ENCODE results near the gene PTH1R. TPM values are rescaled to one million over a fixed set of nuclear protein-coding genes. Genes with fewer than 3 reads are reported as not detected.
A peak's percentile ranks its signal among the peaks of the same experiment; 100 is the strongest.

Gene PTH1R
- total RNA-seq, 1 donor from 2014 or later, result 6.2 TPM

DNA sequence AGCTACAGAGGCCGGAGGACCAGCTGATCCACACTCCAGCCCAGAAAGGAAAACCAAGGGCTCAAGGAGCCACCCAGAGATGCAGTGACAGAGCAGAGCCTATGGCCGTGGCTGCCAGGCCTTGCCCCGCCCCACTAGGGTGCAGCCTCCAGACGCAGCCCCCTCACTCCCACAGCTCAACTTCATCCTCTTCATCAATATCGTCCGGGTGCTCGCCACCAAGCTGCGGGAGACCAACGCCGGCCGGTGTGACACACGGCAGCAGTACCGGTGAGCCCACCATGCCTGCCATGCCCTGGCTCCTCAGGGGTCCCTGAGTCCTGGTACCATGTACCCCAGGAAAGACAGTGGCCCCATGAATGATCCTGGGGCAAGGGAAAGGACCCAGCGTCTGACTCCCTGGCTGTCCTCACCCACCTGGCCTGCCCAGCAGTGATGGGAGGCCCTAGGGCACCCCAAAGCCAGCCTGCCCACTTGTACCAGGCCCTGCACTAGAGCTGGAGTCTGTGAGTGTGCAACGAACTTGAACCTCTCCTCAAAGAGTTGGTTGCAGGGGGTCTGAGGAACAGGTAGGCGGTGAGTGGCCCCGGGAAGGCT lies 24.2 kb downstream of the PTH1R start:
- H3K9me3 Mint-ChIP-seq (ENCODE audit: unreplicated experiment), result no peaks in the 10 kb centered on the region
- H3K36me3 Mint-ChIP-seq (ENCODE audit: low read depth, unreplicated experiment), result no peaks in the 10 kb centered on the region
- peaks cover 7% of the 10 kb centered on the region for H3K27me3 Mint-ChIP-seq (ENCODE audit: unreplicated experiment)
- no peak overlapping the region for H3K27ac Mint-ChIP-seq (ENCODE audit: unreplicated experiment)
- H3K4me1 Mint-ChIP-seq (ENCODE audit: unreplicated experiment), result peaks cover 5% of the 10 kb centered on the region
- H3K4me3 Mint-ChIP-seq (ENCODE audit: unreplicated experiment), result no peak overlapping the region
- no peak for DNase-seq (ENCODE audit: low spot score)
- TF ChIP-seq, protein P1, sequence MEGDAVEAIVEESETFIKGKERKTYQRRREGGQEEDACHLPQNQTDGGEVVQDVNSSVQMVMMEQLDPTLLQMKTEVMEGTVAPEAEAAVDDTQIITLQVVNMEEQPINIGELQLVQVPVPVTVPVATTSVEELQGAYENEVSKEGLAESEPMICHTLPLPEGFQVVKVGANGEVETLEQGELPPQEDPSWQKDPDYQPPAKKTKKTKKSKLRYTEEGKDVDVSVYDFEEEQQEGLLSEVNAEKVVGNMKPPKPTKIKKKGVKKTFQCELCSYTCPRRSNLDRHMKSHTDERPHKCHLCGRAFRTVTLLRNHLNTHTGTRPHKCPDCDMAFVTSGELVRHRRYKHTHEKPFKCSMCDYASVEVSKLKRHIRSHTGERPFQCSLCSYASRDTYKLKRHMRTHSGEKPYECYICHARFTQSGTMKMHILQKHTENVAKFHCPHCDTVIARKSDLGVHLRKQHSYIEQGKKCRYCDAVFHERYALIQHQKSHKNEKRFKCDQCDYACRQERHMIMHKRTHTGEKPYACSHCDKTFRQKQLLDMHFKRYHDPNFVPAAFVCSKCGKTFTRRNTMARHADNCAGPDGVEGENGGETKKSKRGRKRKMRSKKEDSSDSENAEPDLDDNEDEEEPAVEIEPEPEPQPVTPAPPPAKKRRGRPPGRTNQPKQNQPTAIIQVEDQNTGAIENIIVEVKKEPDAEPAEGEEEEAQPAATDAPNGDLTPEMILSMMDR (IDR thresholded peaks at IDR 0.05; ENCODE audit: unreplicated experiment), result no peak

DNA sequence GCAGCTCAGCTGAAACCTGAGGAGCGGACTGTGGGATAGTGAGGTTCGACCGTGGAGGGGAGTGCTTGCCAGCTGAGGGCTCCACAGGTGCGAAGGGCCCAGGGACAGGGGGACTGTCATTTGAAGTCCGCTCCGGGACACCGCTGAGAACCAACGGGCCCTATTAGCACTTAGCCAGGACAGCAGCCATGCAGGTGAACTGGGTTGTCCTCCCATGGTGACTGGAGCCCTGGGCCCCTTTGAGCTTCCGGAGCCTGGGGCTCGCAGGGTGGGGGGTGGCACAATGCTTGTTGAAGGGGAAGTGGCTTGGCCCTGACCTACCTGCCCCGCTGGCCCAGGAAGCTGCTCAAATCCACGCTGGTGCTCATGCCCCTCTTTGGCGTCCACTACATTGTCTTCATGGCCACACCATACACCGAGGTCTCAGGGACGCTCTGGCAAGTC lies 24.7 kb downstream of the PTH1R start:
- H3K27ac Mint-ChIP-seq (ENCODE audit: unreplicated experiment), result no peak overlapping the region
- TF ChIP-seq, protein P1 (IDR thresholded peaks at IDR 0.05; ENCODE audit: unreplicated experiment), result no peak
- peaks cover 5% of the 10 kb centered on the region for H3K4me1 Mint-ChIP-seq (ENCODE audit: unreplicated experiment)
- H3K27me3 Mint-ChIP-seq (ENCODE audit: unreplicated experiment), result peaks cover 9% of the 10 kb centered on the region
- no peaks in the 10 kb centered on the region for H3K36me3 Mint-ChIP-seq (ENCODE audit: low read depth, unreplicated experiment)
- no peak overlapping the region for H3K4me3 Mint-ChIP-seq (ENCODE audit: unreplicated experiment)
- no peak for DNase-seq (ENCODE audit: low spot score)
- no peaks in the 10 kb centered on the region for H3K9me3 Mint-ChIP-seq (ENCODE audit: unreplicated experiment)

DNA sequence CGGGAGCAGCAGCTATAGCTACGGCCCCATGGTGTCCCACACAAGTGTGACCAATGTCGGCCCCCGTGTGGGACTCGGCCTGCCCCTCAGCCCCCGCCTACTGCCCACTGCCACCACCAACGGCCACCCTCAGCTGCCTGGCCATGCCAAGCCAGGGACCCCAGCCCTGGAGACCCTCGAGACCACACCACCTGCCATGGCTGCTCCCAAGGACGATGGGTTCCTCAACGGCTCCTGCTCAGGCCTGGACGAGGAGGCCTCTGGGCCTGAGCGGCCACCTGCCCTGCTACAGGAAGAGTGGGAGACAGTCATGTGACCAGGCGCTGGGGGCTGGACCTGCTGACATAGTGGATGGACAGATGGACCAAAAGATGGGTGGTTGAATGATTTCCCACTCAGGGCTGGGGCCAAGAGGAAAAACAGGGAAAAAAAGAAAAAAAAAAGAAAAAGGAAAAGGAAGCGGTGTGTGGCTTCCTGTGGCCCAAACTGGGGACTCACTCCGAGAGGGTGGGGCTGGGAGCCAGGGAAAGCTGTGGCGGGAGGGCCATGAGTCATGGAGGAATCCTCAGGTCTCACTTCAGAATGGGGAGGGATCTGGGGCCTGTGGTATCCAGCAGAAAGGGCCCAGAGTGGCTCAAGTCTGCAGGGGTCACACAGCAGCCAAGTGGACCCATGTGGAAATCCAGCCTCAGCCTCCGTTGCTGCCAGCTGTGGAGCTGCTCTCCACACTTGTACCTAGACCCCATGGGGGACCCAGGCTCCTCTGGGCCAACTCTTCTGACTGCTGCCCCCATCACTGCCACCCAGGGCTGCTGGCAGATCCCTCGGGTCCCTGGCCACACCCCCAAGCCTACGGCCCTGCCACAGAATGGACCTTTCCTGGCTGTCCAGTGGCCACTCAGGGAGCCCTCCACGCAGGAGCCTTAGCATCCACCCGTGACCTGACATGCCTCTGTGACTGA lies 26.1 kb downstream of the PTH1R start:
- no peak for DNase-seq (ENCODE audit: low spot score)
- TF ChIP-seq, protein P1 (IDR thresholded peaks at IDR 0.05; ENCODE audit: unreplicated experiment), result no peak
- no peak overlapping the region for H3K27ac Mint-ChIP-seq (ENCODE audit: unreplicated experiment)
- no peak overlapping the region for H3K4me3 Mint-ChIP-seq (ENCODE audit: unreplicated experiment)
- H3K36me3 Mint-ChIP-seq (ENCODE audit: low read depth, unreplicated experiment), result no peaks in the 10 kb centered on the region
- H3K4me1 Mint-ChIP-seq (ENCODE audit: unreplicated experiment), result peaks cover 5% of the 10 kb centered on the region
- peaks cover 9% of the 10 kb centered on the region for H3K27me3 Mint-ChIP-seq (ENCODE audit: unreplicated experiment)
- H3K9me3 Mint-ChIP-seq (ENCODE audit: unreplicated experiment), result no peaks in the 10 kb centered on the region

GRCh38 chr3:46904303-46905212 lies 27.0 kb downstream of the PTH1R start:
- H3K4me3 Mint-ChIP-seq (ENCODE audit: unreplicated experiment), result no peak overlapping the region
- TF ChIP-seq, protein P1 (IDR thresholded peaks at IDR 0.05; ENCODE audit: unreplicated experiment), result no peak
- peaks cover 5% of the 10 kb centered on the region for H3K4me1 Mint-ChIP-seq (ENCODE audit: unreplicated experiment)
- DNase-seq (ENCODE audit: low spot score), result no peak
- H3K36me3 Mint-ChIP-seq (ENCODE audit: low read depth, unreplicated experiment), result no peaks in the 10 kb centered on the region
- no peaks in the 10 kb centered on the region for H3K9me3 Mint-ChIP-seq (ENCODE audit: unreplicated experiment)
- H3K27ac Mint-ChIP-seq (ENCODE audit: unreplicated experiment), result peak overlapping the region; percentile 13
- peaks cover 7% of the 10 kb centered on the region for H3K27me3 Mint-ChIP-seq (ENCODE audit: unreplicated experiment)

Measured in endothelial cell (in vitro differentiated cells).